Loucy (cell line): Measurements from ENCODE around the gene LRRC73.

Source experiments
- H2AFZ ChIP-seq: fragments of 200-600 bp; sonication (generic); 2 replicates; pipeline ENCODE4 v1.6.0; 2016; ENCODE audit warnings: antibody characterized with exemption, mild to moderate bottlenecking, low read length, moderate library complexity
- H3F3A ChIP-seq: fragments of 200-600 bp; 2 replicates; pipeline ENCODE4 v1.6.0; 2016; ENCODE audit warnings: antibody characterized with exemption, low read depth, mild to moderate bottlenecking
- H3K27me3 ChIP-seq: fragments of 200-600 bp; sonication (generic); 2 replicates; pipeline ENCODE4 v1.6.1; 2014; ENCODE audit warnings: low read length, mild to moderate bottlenecking; ENCODE audit not compliant: insufficient read depth, poor library complexity, severe bottlenecking
- H3K36me3 ChIP-seq: fragments of 200-600 bp; sonication (generic); 2 replicates; pipeline ENCODE4 v1.6.1; 2016; ENCODE audit warnings: low read length; ENCODE audit not compliant: insufficient read depth
- H3K4me1 ChIP-seq: fragments of 200-600 bp; sonication (generic); 2 replicates; pipeline ENCODE4 v1.5.1; 2014; ENCODE audit warnings: low read length, mild to moderate bottlenecking; ENCODE audit not compliant: insufficient read depth, poor library complexity, severe bottlenecking
- H3K4me2 ChIP-seq: fragments of 200-600 bp; sonication (generic); 2 replicates; pipeline ENCODE4 v1.6.0; 2014; ENCODE audit warnings: antibody characterized with exemption, low read length, low read depth, mild to moderate bottlenecking; ENCODE audit not compliant: poor library complexity, severe bottlenecking
- H3K4me3 ChIP-seq: fragments of 200-600 bp; sonication (generic); 2 replicates; pipeline ENCODE4 v1.5.1; 2014; ENCODE audit warnings: low read length, mild to moderate bottlenecking, mixed read lengths; ENCODE audit not compliant: poor library complexity, severe bottlenecking
- H3K79me2 ChIP-seq: fragments of 200-600 bp; sonication (generic); 2 replicates; pipeline ENCODE4 v1.6.1; 2014; ENCODE audit warnings: low read length; ENCODE audit not compliant: insufficient read depth
- H3K9ac ChIP-seq: fragments of 200-600 bp; sonication (generic); 2 replicates; pipeline ENCODE4 v1.6.0; 2014; ENCODE audit warnings: mild to moderate bottlenecking, low read depth, low read length, moderate library complexity; ENCODE audit not compliant: poor library complexity, severe bottlenecking
- H3K9me2 ChIP-seq: fragments of 200-600 bp; sonication (generic); replicated peaks from 2 replicates; pipeline ENCODE4 v1.6.1; 2016; ENCODE audit warnings: low read depth, low read length, mixed read lengths
- H3K9me3 ChIP-seq: fragments of 200-600 bp; sonication (generic); 2 replicates; pipeline ENCODE4 v1.6.1; 2014; ENCODE audit warnings: mild to moderate bottlenecking, antibody characterized with exemption, low read length, low read depth; ENCODE audit not compliant: insufficient read depth
- H4K20me1 ChIP-seq: fragments of 200-600 bp; sonication (generic); 2 replicates; pipeline ENCODE4 v1.6.0; 2014; ENCODE audit warnings: antibody characterized with exemption, low read length, mild to moderate bottlenecking; ENCODE audit not compliant: insufficient read depth, poor library complexity, severe bottlenecking
- CTCF ChIP-seq: fragments of 200-600 bp; sonication (generic); conservative IDR thresholded peaks from 2 replicates; pipeline ENCODE4 v1.5.1; 2014; ENCODE audit warnings: mild to moderate bottlenecking, antibody characterized with exemption, low read length
- EZH2phosphoT487 ChIP-seq: fragments of 200-600 bp; IDR thresholded peaks from 2 replicates; pipeline ENCODE4 v1.6.1; 2018; ENCODE audit warnings: antibody characterized with exemption, mild to moderate bottlenecking, moderate library complexity, borderline replicate concordance

LRRC73 gene

GRCh38 chr6:43475516-43475915, 34.6 kb downstream of the LRRC73 start:
- no peaks in the 10 kb centered on the region for H3F3A ChIP-seq
- H3K4me2 ChIP-seq: no peak overlapping the region
- no peaks in the 10 kb centered on the region for H3K9me3 ChIP-seq
- no peak overlapping the region for H3K4me3 ChIP-seq
- H3K27me3 ChIP-seq: no peaks in the 10 kb centered on the region
- H3K4me1 ChIP-seq: peaks cover 24% of the 10 kb centered on the region
- TF ChIP-seq CTCF: no peak
- no peak for TF ChIP-seq EZH2phosphoT487
- H4K20me1 ChIP-seq: no peaks in the 10 kb centered on the region
- H3K9me2 ChIP-seq: no peaks in the 10 kb centered on the region
- no peaks in the 10 kb centered on the region for H3K36me3 ChIP-seq
- H3K79me2 ChIP-seq: peaks cover 26% of the 10 kb centered on the region
- H3K9ac ChIP-seq: no peak overlapping the region
- H2AFZ ChIP-seq: no peak overlapping the region

DNA sequence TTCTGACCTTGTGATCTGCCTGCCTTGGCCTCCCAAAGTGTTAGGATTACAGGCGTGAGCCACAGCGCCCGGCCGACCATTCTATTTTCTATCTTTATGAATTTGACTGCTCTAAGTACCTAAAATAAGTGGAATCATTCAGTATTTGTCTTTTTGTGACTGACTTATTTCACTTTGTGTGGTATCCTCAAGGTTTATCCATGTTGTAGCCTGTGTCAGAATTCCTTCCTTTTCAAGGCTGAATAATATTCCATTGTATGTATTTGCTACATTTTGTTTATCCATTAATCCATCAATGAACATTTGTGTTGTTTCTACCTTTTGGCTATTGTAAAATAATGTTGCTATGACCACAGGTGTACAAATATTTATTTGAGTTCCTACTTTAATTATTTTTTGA, 37.6 kb downstream of the LRRC73 start:
- TF ChIP-seq CTCF: no peak
- TF ChIP-seq EZH2phosphoT487: no peak
- Histone ChIP-seq H3K79me2 (peaks cover 1% of the 10 kb centered on the region), H3K9ac (no peak overlapping the region), H3K4me3 (no peak overlapping the region), H3F3A (no peaks in the 10 kb centered on the region), H3K36me3 (no peaks in the 10 kb centered on the region), H4K20me1 (no peaks in the 10 kb centered on the region), H3K9me3 (no peaks in the 10 kb centered on the region), H3K27me3 (no peaks in the 10 kb centered on the region), H3K9me2 (no peaks in the 10 kb centered on the region), H3K4me2 (no peak overlapping the region), H3K4me1 (peaks cover 5% of the 10 kb centered on the region), H2AFZ (no peak overlapping the region)

DNA sequence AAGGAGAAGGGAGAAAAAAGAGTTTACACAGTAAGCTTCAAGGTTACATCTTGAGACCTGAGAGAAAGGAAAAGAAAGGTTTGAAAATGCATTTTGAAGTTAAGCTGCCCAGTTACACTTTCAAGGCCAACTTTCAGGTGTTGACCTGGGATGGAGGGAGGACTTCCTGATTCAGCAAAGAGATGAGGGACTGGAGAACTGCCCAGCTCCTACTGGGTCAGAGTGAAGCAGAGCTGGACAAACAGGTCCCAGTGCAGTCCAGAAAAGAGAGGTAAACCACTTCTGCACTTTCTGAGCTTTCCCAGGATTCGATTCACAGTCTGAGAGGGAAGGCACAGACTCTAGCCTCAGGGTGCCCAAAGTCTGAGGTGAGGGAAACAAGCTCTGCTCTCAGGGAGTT, 38.7 kb downstream of the LRRC73 start:
- H3K9me2 ChIP-seq: no peaks in the 10 kb centered on the region
- H2AFZ ChIP-seq: no peak overlapping the region
- H3K4me3 ChIP-seq: no peak overlapping the region
- no peaks in the 10 kb centered on the region for H3K79me2 ChIP-seq
- H3K4me2 ChIP-seq: no peak overlapping the region
- H3K27me3 ChIP-seq: no peaks in the 10 kb centered on the region
- no peaks in the 10 kb centered on the region for H4K20me1 ChIP-seq
- no peaks in the 10 kb centered on the region for H3K9me3 ChIP-seq
- no peaks in the 10 kb centered on the region for H3K4me1 ChIP-seq
- no peaks in the 10 kb centered on the region for H3K36me3 ChIP-seq
- no peak for TF ChIP-seq EZH2phosphoT487
- no peak for TF ChIP-seq CTCF
- H3F3A ChIP-seq: no peaks in the 10 kb centered on the region
- no peak overlapping the region for H3K9ac ChIP-seq
